Embryonic facial prominence (tissue), 1 donor: Measurements from ENCODE around the gene ZNF45.
A peak's percentile ranks its signal among the peaks of the same experiment; 100 is the strongest.
"Not testable (repeated sequence)": the region's sequence is repeated elsewhere in the genome, so short reads cannot be mapped to it uniquely, and the experiment has no call there.

Experiments used
- DNase-seq: peaks from one replicate; pipeline ENCODE4 v3.0.0-alpha.2; 2016; ENCODE audit errors: extremely low spot score

Gene ZNF45

GRCh38 chr19:43934985-43935708 is at the start of gene ZNF45:
ZNF45 (minus strand) TSS chr19:43935282; CDS start chr19:43922185, 13,097 bp downstream.
- peak; percentile 70 for DNase-seq

- DNase-seq, result no peak
Observed at GRCh38 chr19:43984687-43985000, 49.6 kb upstream of the ZNF45 start.

GRCh38 chr19:43983912-43984686 is 49.0 kb upstream of the ZNF45 start, which contains the start of gene ZNF155:
ZNF155 (plus strand) TSS chr19:43984188; CDS start chr19:43988544, 4,356 bp downstream.
- peak; percentile 90 for DNase-seq

- DNase-seq, result no peak
Observed at GRCh38 chr19:43983544-43983911, 48.4 kb upstream of the ZNF45 start.

GRCh38 chr19:43976732-43977131 is 41.6 kb upstream of the ZNF45 start:
- DNase-seq, result no peak

- DNase-seq, result no peak
Observed at GRCh38 chr19:43966079-43966694, 31.1 kb upstream of the ZNF45 start.

- no peak for DNase-seq
Observed at GRCh38 chr19:43960411-43960810, 25.3 kb upstream of the ZNF45 start.

GRCh38 chr19:43957891-43958290 is 22.8 kb upstream of the ZNF45 start:
- no peak for DNase-seq

GRCh38 chr19:43956827-43957226 is 21.7 kb upstream of the ZNF45 start:
- DNase-seq, result no peak

GRCh38 chr19:43950834-43951645 is 16.0 kb upstream of the ZNF45 start, which contains the start of gene ZNF221:
ZNF221 (plus strand) TSS chr19:43951228; CDS start chr19:43962727, 11,499 bp downstream.
- peak; percentile 79 for DNase-seq

GRCh38 chr19:43949803-43950202 is 14.7 kb upstream of the ZNF45 start:
- not testable (repeated sequence) for DNase-seq

- not testable (repeated sequence) for DNase-seq
Observed at GRCh38 chr19:43947412-43947811, 12.3 kb upstream of the ZNF45 start.

- no peak for DNase-seq
Observed at GRCh38 chr19:43941209-43941608, 6.1 kb upstream of the ZNF45 start.

GRCh38 chr19:43940719-43941118 is 5.6 kb upstream of the ZNF45 start:
- no peak for DNase-seq

- DNase-seq, result no peak
Observed at GRCh38 chr19:43939557-43940260, 4.6 kb upstream of the ZNF45 start.

- no peak for DNase-seq
Observed at GRCh38 chr19:43936188-43936587, 1.1 kb upstream of the ZNF45 start.

- no peak for DNase-seq
Observed at GRCh38 chr19:43934055-43934984, 762 bp downstream of the ZNF45 start.

GRCh38 chr19:43928820-43929219 is 6.3 kb downstream of the ZNF45 start:
- no peak for DNase-seq

- DNase-seq, result no peak
Observed at GRCh38 chr19:43923875-43924274, 11.2 kb downstream of the ZNF45 start.

- DNase-seq, result no peak
Observed at GRCh38 chr19:43914051-43914450, 21.0 kb downstream of the ZNF45 start.
